K562 (cell line): ENCODE results near the gene HMBS. TPM values are rescaled to one million over a fixed set of nuclear protein-coding genes. Genes with fewer than 3 reads are reported as not detected.

ENCODE experiments used
- BCL6 ChIP-seq: fragments of 250-450 bp; sonication (Bioruptor Pico); IDR thresholded peaks from 2 replicates; pipeline ENCODE4 v1.4.0; 2020
- HMG20B ChIP-seq: fragments of 250-450 bp; sonication (Bioruptor Pico); IDR thresholded peaks from 2 replicates; pipeline ENCODE4 v1.5.0; 2021; ENCODE audit warnings: mild to moderate bottlenecking
- HNRNPLL ChIP-seq: fragments of 200-400 bp; formaldehyde crosslinking; IDR thresholded peaks from 2 replicates; pipeline ENCODE4 v1.6.1; 2017; ENCODE audit warnings: low read length, low read depth, mild to moderate bottlenecking; ENCODE audit not compliant: poor library complexity, severe bottlenecking
- POLR3G ChIP-seq: IDR thresholded peaks from 2 replicates; pipeline ENCODE4 v1.6.1; 2011; ENCODE audit not compliant: insufficient read length, insufficient replicate concordance; ENCODE audit errors: extremely low read depth
- PPARD ChIP-seq: fragments of 250-450 bp; sonication (Bioruptor Pico); IDR thresholded peaks from 2 replicates; pipeline ENCODE4 v1.8.0; 2022; ENCODE audit warnings: inconsistent platforms, mild to moderate bottlenecking, moderate library complexity
- RCOR1 ChIP-seq, 2 experiments: IDR thresholded peaks; 2 replicates each; pipeline ENCODE4 v1.6.1; 2012; ENCODE audit warnings: low read depth in 2 of 2, low read length in 2 of 2, borderline replicate concordance in 1 of 2, improper control_type of control experiment in 1 of 2
- ZNF217 ChIP-seq: sonication (generic); formaldehyde crosslinking; IDR thresholded peaks from 2 replicates; pipeline ENCODE4 v1.8.0; 2022; ENCODE audit warnings: mild to moderate bottlenecking, missing genetic modification reagents
- ZNF589 ChIP-seq: fragments of 200-800 bp; sonication (Bioruptor generic); IDR thresholded peaks from 2 replicates; pipeline ENCODE4 v1.6.1; 2016; ENCODE audit warnings: low read depth, missing genetic modification characterization, missing compliant biosample characterization
- ZNF778 ChIP-seq: fragments of 450-650 bp; formaldehyde crosslinking; IDR thresholded peaks from 2 replicates; pipeline ENCODE4 v1.4.0; 2020; ENCODE audit warnings: mild to moderate bottlenecking, moderate library complexity
- polyA plus RNA-seq, 8 experiments: library from polyadenylated mRNA; depleted of rRNA in 4 of 8; stranded (reverse) in 5 of 8; unstranded in 3 of 8; fragments of >200 nt; fragmentation: Nextera tagmentation in 2 of 8; fragmentation: Illumina TruSeq in 1 of 8; extraction: Ambion mirVana in 2 of 8; extraction: Trizol in 1 of 8; gene quantifications; 2 replicates each; pipeline versions ENCODE4 v1.2.1 to v1.2.3, GENCODE V29; 2011 to 2014; ENCODE audit warnings: inconsistent platforms in 1 of 8, missing spikeins in 1 of 8
- total RNA-seq, 7 experiments: library from RNA; depleted of rRNA in 6 of 7; stranded (reverse); fragments of >200 nt in 6 of 7; fragmentation: Illumina TruSeq in 2 of 7; extraction: Trizol in 2 of 7; gene quantifications; 2 replicates each; pipeline versions ENCODE4 v1.2.1 to v1.2.3, GENCODE V29; 2011 to 2021; ENCODE audit warnings: low replicate concordance in 1 of 7
- TF ChIP-seq, protein P1 (sequence below), 2 experiments: fragments of 450-650 bp in 1 of 2; IDR thresholded peaks; 2 replicates each; pipeline ENCODE4 v1.6.1; 2011 to 2017; ENCODE audit warnings: low read depth in 2 of 2, antibody characterized with exemption in 1 of 2, borderline replicate concordance in 1 of 2, low read length in 1 of 2, mild to moderate bottlenecking in 1 of 2, mixed read lengths in 1 of 2; ENCODE audit not compliant: control insufficient read depth in 1 of 2
- TF ChIP-seq, protein P2 (sequence below): fragments of 200-800 bp; sonication (Bioruptor generic); IDR thresholded peaks from 2 replicates; pipeline ENCODE4 v1.6.1; 2016; ENCODE audit warnings: missing genetic modification characterization, missing compliant biosample characterization
- TF ChIP-seq, protein P3 (sequence below): fragments of 250-450 bp; sonication (Bioruptor Pico); IDR thresholded peaks from 2 replicates; pipeline ENCODE4 v1.5.0; 2020; ENCODE audit warnings: mild to moderate bottlenecking, borderline replicate concordance
- TF ChIP-seq, protein P4 (sequence below): fragments of 450-650 bp; IDR thresholded peaks from 2 replicates; pipeline ENCODE4 v1.6.1; 2016; ENCODE audit warnings: antibody characterized with exemption
- TF ChIP-seq, protein P5 (sequence below): fragments of 250-450 bp; sonication (Bioruptor Pico); IDR thresholded peaks from 2 replicates; pipeline ENCODE4 v1.4.0; 2020; ENCODE audit warnings: borderline replicate concordance

Gene HMBS
- total and polyA plus RNA-seq, 9 of the 15 experiments (the other 6 are each of a cell fraction or from before 2014, with no cell fraction given), result 56.9 to 385 (median 286) TPM

DNA sequence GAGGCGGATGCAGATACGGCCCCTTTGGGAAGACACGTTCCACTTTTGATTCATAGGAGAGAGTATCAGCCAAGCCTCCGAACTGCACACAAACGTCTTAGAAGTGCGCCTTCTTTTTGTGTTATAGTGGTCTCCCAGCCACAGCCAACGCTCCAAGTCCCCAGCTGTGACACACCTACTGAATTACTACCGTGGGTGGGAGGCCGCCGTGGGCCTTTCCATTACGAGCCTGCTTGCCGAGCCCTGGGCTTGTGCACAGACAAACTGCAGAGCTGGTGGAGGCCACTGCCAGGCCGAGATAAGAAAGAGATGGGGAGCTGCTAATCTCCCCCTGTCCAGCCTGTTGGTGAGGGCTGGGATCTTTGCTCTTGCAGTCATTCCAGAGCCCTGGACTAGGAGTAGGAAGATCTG, 761 bp downstream of the HMBS start (continued):
- TF ChIP-seq, protein P1, sequence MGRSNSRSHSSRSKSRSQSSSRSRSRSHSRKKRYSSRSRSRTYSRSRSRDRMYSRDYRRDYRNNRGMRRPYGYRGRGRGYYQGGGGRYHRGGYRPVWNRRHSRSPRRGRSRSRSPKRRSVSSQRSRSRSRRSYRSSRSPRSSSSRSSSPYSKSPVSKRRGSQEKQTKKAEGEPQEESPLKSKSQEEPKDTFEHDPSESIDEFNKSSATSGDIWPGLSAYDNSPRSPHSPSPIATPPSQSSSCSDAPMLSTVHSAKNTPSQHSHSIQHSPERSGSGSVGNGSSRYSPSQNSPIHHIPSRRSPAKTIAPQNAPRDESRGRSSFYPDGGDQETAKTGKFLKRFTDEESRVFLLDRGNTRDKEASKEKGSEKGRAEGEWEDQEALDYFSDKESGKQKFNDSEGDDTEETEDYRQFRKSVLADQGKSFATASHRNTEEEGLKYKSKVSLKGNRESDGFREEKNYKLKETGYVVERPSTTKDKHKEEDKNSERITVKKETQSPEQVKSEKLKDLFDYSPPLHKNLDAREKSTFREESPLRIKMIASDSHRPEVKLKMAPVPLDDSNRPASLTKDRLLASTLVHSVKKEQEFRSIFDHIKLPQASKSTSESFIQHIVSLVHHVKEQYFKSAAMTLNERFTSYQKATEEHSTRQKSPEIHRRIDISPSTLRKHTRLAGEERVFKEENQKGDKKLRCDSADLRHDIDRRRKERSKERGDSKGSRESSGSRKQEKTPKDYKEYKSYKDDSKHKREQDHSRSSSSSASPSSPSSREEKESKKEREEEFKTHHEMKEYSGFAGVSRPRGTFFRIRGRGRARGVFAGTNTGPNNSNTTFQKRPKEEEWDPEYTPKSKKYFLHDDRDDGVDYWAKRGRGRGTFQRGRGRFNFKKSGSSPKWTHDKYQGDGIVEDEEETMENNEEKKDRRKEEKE (IDR thresholded peaks at IDR 0.05; ENCODE audit: borderline replicate concordance in 1 of 2, control insufficient read depth in 1 of 2, low read depth in 2 of 2, low read length in 1 of 2), result no peak
- TF ChIP-seq RCOR1 (IDR thresholded peaks at IDR 0.05; ENCODE audit: borderline replicate concordance in 1 of 2, low read depth in 2 of 2, low read length in 2 of 2), result peak in 1 of 2 experiments; percentile 82; a peak in 3 of 4 replicates
- TF ChIP-seq PPARD (CRISPR knock-in tag), result no peak
- no peak for TF ChIP-seq ZNF778
- TF ChIP-seq, protein P2, sequence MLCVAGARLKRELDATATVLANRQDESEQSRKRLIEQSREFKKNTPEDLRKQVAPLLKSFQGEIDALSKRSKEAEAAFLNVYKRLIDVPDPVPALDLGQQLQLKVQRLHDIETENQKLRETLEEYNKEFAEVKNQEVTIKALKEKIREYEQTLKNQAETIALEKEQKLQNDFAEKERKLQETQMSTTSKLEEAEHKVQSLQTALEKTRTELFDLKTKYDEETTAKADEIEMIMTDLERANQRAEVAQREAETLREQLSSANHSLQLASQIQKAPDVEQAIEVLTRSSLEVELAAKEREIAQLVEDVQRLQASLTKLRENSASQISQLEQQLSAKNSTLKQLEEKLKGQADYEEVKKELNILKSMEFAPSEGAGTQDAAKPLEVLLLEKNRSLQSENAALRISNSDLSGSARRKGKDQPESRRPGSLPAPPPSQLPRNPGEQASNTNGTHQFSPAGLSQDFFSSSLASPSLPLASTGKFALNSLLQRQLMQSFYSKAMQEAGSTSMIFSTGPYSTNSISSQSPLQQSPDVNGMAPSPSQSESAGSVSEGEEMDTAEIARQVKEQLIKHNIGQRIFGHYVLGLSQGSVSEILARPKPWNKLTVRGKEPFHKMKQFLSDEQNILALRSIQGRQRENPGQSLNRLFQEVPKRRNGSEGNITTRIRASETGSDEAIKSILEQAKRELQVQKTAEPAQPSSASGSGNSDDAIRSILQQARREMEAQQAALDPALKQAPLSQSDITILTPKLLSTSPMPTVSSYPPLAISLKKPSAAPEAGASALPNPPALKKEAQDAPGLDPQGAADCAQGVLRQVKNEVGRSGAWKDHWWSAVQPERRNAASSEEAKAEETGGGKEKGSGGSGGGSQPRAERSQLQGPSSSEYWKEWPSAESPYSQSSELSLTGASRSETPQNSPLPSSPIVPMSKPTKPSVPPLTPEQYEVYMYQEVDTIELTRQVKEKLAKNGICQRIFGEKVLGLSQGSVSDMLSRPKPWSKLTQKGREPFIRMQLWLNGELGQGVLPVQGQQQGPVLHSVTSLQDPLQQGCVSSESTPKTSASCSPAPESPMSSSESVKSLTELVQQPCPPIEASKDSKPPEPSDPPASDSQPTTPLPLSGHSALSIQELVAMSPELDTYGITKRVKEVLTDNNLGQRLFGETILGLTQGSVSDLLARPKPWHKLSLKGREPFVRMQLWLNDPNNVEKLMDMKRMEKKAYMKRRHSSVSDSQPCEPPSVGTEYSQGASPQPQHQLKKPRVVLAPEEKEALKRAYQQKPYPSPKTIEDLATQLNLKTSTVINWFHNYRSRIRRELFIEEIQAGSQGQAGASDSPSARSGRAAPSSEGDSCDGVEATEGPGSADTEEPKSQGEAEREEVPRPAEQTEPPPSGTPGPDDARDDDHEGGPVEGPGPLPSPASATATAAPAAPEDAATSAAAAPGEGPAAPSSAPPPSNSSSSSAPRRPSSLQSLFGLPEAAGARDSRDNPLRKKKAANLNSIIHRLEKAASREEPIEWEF (CRISPR knock-in tag), result no peak
- no peak for TF ChIP-seq POLR3G
- peak; percentile 59; the same call in 1 of the 2 replicates for TF ChIP-seq ZNF589 (CRISPR knock-in tag)
- no peak for TF ChIP-seq BCL6
- TF ChIP-seq HMG20B, result no peak
- TF ChIP-seq, protein P3, sequence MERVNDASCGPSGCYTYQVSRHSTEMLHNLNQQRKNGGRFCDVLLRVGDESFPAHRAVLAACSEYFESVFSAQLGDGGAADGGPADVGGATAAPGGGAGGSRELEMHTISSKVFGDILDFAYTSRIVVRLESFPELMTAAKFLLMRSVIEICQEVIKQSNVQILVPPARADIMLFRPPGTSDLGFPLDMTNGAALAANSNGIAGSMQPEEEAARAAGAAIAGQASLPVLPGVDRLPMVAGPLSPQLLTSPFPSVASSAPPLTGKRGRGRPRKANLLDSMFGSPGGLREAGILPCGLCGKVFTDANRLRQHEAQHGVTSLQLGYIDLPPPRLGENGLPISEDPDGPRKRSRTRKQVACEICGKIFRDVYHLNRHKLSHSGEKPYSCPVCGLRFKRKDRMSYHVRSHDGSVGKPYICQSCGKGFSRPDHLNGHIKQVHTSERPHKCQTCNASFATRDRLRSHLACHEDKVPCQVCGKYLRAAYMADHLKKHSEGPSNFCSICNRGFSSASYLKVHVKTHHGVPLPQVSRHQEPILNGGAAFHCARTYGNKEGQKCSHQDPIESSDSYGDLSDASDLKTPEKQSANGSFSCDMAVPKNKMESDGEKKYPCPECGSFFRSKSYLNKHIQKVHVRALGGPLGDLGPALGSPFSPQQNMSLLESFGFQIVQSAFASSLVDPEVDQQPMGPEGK (CRISPR knock-in tag), result no peak
- TF ChIP-seq HNRNPLL, result no peak
- TF ChIP-seq, protein P4, sequence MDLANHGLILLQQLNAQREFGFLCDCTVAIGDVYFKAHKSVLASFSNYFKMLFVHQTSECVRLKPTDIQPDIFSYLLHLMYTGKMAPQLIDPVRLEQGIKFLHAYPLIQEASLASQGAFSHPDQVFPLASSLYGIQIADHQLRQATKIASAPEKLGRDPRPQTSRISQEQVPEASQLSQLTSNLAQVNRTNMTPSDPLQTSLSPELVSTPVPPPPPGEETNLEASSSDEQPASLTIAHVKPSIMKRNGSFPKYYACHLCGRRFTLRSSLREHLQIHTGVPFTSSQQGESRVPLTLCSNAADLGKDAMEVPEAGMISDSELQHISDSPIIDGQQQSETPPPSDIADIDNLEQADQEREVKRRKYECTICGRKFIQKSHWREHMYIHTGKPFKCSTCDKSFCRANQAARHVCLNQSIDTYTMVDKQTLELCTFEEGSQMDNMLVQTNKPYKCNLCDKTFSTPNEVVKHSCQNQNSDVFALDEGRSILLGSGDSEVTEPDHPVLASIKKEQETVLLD, result no peak; the same call in 1 of the 2 replicates
- TF ChIP-seq, protein P5, sequence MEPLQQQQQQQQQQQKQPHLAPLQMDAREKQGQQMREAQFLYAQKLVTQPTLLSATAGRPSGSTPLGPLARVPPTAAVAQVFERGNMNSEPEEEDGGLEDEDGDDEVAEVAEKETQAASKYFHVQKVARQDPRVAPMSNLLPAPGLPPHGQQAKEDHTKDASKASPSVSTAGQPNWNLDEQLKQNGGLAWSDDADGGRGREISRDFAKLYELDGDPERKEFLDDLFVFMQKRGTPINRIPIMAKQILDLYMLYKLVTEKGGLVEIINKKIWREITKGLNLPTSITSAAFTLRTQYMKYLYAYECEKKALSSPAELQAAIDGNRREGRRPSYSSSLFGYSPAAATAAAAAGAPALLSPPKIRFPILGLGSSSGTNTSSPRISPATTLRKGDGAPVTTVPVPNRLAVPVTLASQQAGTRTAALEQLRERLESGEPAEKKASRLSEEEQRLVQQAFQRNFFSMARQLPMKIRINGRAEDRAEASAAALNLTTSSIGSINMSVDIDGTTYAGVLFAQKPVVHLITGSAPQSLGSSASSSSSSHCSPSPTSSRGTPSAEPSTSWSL, result no peak
- TF ChIP-seq ZNF217 (CRISPR knock-in tag), result no peak
